Testis (tissue), 3 donors: ENCODE results near the gene RBKS. TPM values are rescaled to one million over a fixed set of nuclear protein-coding genes. Genes with fewer than 3 reads are reported as not detected.

ENCODE experiments used
- DNase-seq: peaks from one replicate; pipeline ENCODE4 v3.0.0-alpha.2; 2019
- H3K27ac ChIP-seq, 2 donors: fragments of 200-600 bp; sonication (generic); one replicate each; pipeline ENCODE4 v1.5.1; 2019
- H3K27me3 ChIP-seq: fragments of 200-600 bp; sonication (generic); one replicate; pipeline ENCODE4 v1.5.1; 2019
- H3K36me3 ChIP-seq: fragments of 200-600 bp; sonication (generic); one replicate; pipeline ENCODE4 v1.5.1; 2017; ENCODE audit warnings: low read depth; ENCODE audit errors: missing control alignments
- H3K4me1 ChIP-seq: fragments of 200-600 bp; sonication (generic); one replicate; pipeline ENCODE4 v1.5.1; 2019
- H3K4me3 ChIP-seq, 2 donors: fragments of 200-600 bp; sonication (generic); one replicate each; pipeline ENCODE4 v1.5.1; 2017 to 2019
- H3K9me3 ChIP-seq: fragments of 200-600 bp; sonication (generic); one replicate; pipeline ENCODE4 v1.5.1; 2017
- CTCF ChIP-seq, 3 experiments: fragments of 450-650 bp in 2 of 3; fragments of 200-600 bp in 1 of 3; sonication (generic) in 1 of 3; IDR thresholded peaks; one replicate each; pipeline ENCODE4 v1.5.1; 2016 to 2019; ENCODE audit warnings: antibody characterized with exemption in 3 of 3, mild to moderate bottlenecking in 2 of 3, moderate library complexity in 1 of 3
- POLR2A ChIP-seq: fragments of 450-650 bp; IDR thresholded peaks from one replicate; pipeline ENCODE4 v1.6.1; 2017; ENCODE audit warnings: antibody characterized with exemption, mild to moderate bottlenecking, moderate library complexity
- WGBS, 2 donors: methylation state at CpG; one replicate each; pipeline ENCODE4 v1.1.5; 2018; 5-methylcytosine and 5-hydroxymethylcytosine counted together
- intact Hi-C: fragments of 100-400 bp; cut with DNase I; formaldehyde crosslinking; loops from one replicate; pipeline ENCODE4 v1.15.1; 2023; ENCODE audit warnings: low total_unique reads
- polyA plus RNA-seq: library from polyadenylated mRNA; stranded (reverse); fragments of 350-450 nt; fragmentation: Illumina TruSeq; extraction: RNeasy Lipid Tissue Mini Kit (QIAGEN cat#74804); gene quantifications from one replicate; pipeline ENCODE4 v1.2.3, GENCODE V29; 2014; ENCODE audit warnings: low read depth, low replicate concordance; ENCODE audit not compliant: insufficient read depth
- total RNA-seq, 2 donors: library from RNA; depleted of rRNA; stranded (reverse); fragments of >200 nt; gene quantifications; one replicate each; pipeline ENCODE4 v1.2.3, GENCODE V29; 2016

RBKS gene
- total and polyA plus RNA-seq, 3 donors from 2014 or later, result 6.1 to 18.4 (median 6.3) TPM

GRCh38 chr2:27811768-27812167, 78.4 kb downstream of the RBKS start:
- no peak for DNase-seq
- intact Hi-C loops, result no loop called here
- Histone ChIP-seq H3K4me1 (no peaks in the 10 kb centered on the region), H3K9me3 (no peaks in the 10 kb centered on the region), H3K4me3 (no peak overlapping the region), H3K27me3 (no peaks in the 10 kb centered on the region), H3K27ac (no peak overlapping the region), H3K36me3 (no peaks in the 10 kb centered on the region)
- TF ChIP-seq POLR2A (no peak), CTCF (IDR thresholded peaks at IDR 0.05) (no peak)
- WGBS, 2 donors, result 89 to 94% methylated on average over 1 of the region's 1 CpG

- Histone ChIP-seq H3K36me3 (no peaks in the 10 kb centered on the region), H3K4me1 (no peaks in the 10 kb centered on the region), H3K9me3 (no peaks in the 10 kb centered on the region), H3K27me3 (no peaks in the 10 kb centered on the region), H3K27ac (no peak overlapping the region), H3K4me3 (no peak overlapping the region)
- WGBS, 2 donors, result 82 to 86% methylated on average over 3 of the region's 3 CpGs
- no peak for DNase-seq
- no peak for TF ChIP-seq POLR2A
- TF ChIP-seq CTCF (IDR thresholded peaks at IDR 0.05), result no peak
- intact Hi-C loops, result no loop called here
Measured at GRCh38 chr2:27810455-27810854, 79.7 kb downstream of the RBKS start.

DNA sequence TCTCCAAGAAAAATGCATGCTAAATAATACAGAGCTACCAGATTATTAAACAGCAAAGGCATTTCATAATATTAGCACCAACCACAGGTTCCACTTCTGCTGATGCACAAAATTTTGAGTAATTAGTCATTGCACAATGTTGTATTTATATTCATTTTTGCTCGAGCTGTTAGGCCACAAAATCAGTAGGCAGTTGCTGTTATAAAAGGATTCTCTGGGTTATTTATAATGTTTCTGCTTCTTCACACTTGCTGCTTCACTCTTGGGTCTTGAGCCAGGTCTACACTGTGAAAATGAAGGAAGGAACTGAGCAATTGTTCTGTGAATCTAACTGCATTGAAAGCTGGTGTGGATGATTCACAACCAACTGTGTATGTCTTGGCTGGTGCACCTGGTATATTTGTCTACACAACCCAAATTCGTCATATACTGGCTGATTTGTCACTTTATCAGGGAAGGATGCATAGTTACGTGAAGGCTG, 80.4 kb downstream of the RBKS start:
- Histone ChIP-seq H3K27me3 (no peaks in the 10 kb centered on the region), H3K4me1 (no peaks in the 10 kb centered on the region), H3K4me3 (no peak overlapping the region), H3K27ac (no peak overlapping the region), H3K36me3 (no peaks in the 10 kb centered on the region), H3K9me3 (no peaks in the 10 kb centered on the region)
- intact Hi-C loops, result no loop called here
- WGBS, 2 donors, result 73 to 79% methylated on average over 3 of the region's 3 CpGs
- no peak for DNase-seq
- no peak for TF ChIP-seq POLR2A
- TF ChIP-seq CTCF (IDR thresholded peaks at IDR 0.05), result no peak

- intact Hi-C loops, result no loop called here
- Histone ChIP-seq H3K27ac (no peak overlapping the region), H3K9me3 (no peaks in the 10 kb centered on the region), H3K36me3 (no peaks in the 10 kb centered on the region), H3K27me3 (no peaks in the 10 kb centered on the region), H3K4me1 (no peaks in the 10 kb centered on the region), H3K4me3 (no peak overlapping the region)
- 92 to 94% methylated on average over 3 of the region's 3 CpGs for WGBS, 2 donors
- no peak for TF ChIP-seq POLR2A
- TF ChIP-seq CTCF (IDR thresholded peaks at IDR 0.05), result no peak
- DNase-seq, result no peak
Measured at GRCh38 chr2:27808984-27809383, 81.2 kb downstream of the RBKS start.

- H3K36me3 ChIP-seq, result no peaks in the 10 kb centered on the region
- H3K27ac ChIP-seq, result no peak overlapping the region
- H3K27me3 ChIP-seq, result no peaks in the 10 kb centered on the region
- H3K4me3 ChIP-seq, result no peak overlapping the region
- no peaks in the 10 kb centered on the region for H3K9me3 ChIP-seq
- no peak for DNase-seq
- H3K4me1 ChIP-seq, result no peaks in the 10 kb centered on the region
- intact Hi-C loops, result no loop called here
- no peak for TF ChIP-seq POLR2A
- TF ChIP-seq CTCF (IDR thresholded peaks at IDR 0.05), result no peak
- 87% methylated on average over 2 of the region's 2 CpGs for WGBS, 2 donors
Measured at GRCh38 chr2:27808418-27808817, 81.8 kb downstream of the RBKS start.
